Osteocyte (in vitro differentiated cells): ENCODE measurements around the gene ANKRD55. TPM values are rescaled to one million over a fixed set of nuclear protein-coding genes. Genes with fewer than 3 reads are reported as not detected.
A peak's percentile ranks its signal among the peaks of the same experiment; 100 is the strongest.
"Not testable (repeated sequence)": the region's sequence is repeated elsewhere in the genome, so short reads cannot be mapped to it uniquely, and the experiment has no call there.

ENCODE experiments used
- DNase-seq: peaks from one replicate; pipeline ENCODE4 v3.0.0; 2021; ENCODE audit warnings: mixed read lengths; ENCODE audit not compliant: unreplicated experiment; ENCODE audit errors: extremely low spot score
- H3K27ac Mint-ChIP-seq: one replicate; pipeline ENCODE4 v1.8.0; 2021; ENCODE audit warnings: mild to moderate bottlenecking, mixed read lengths; ENCODE audit not compliant: unreplicated experiment
- H3K27me3 Mint-ChIP-seq: one replicate; pipeline ENCODE4 v1.8.0; 2021; ENCODE audit warnings: mixed read lengths; ENCODE audit not compliant: unreplicated experiment
- H3K36me3 Mint-ChIP-seq: one replicate; pipeline ENCODE4 v1.8.0; 2021; ENCODE audit warnings: mixed read lengths; ENCODE audit not compliant: unreplicated experiment
- H3K4me1 Mint-ChIP-seq: one replicate; pipeline ENCODE4 v1.8.0; 2021; ENCODE audit warnings: mixed read lengths; ENCODE audit not compliant: unreplicated experiment
- H3K4me3 Mint-ChIP-seq: one replicate; pipeline ENCODE4 v1.8.0; 2021; ENCODE audit warnings: mild to moderate bottlenecking, moderate library complexity, mixed read lengths; ENCODE audit not compliant: unreplicated experiment
- H3K9me3 Mint-ChIP-seq: one replicate; pipeline ENCODE4 v1.8.0; 2021; ENCODE audit warnings: mixed read lengths; ENCODE audit not compliant: unreplicated experiment
- CTCF ChIP-seq: fragments of 200-600 bp; sonication (generic); IDR thresholded peaks from 2 replicates; pipeline ENCODE4 v1.5.0; 2021; ENCODE audit warnings: antibody characterized with exemption, mild to moderate bottlenecking, moderate library complexity
- total RNA-seq: library from RNA; stranded (reverse); gene quantifications from 2 replicates; pipeline ENCODE4 v1.2.1, GENCODE V29; 2021

ANKRD55 gene
- total RNA-seq, 1 donor from 2014 or later = not detected

GRCh38 chr5:56215019-56215830, 17.9 kb downstream of the ANKRD55 start:
- H3K4me1 Mint-ChIP-seq = peaks cover 13% of the 10 kb centered on the region
- no peaks in the 10 kb centered on the region for H3K27me3 Mint-ChIP-seq
- peaks cover 3% of the 10 kb centered on the region for H3K36me3 Mint-ChIP-seq
- TF ChIP-seq CTCF = no peak
- DNase-seq = no peak
- H3K27ac Mint-ChIP-seq = no peak overlapping the region
- H3K4me3 Mint-ChIP-seq = no peak overlapping the region
- H3K9me3 Mint-ChIP-seq = peaks cover 27% of the 10 kb centered on the region

GRCh38 chr5:56213886-56214535, 19.1 kb downstream of the ANKRD55 start:
- not testable (repeated sequence) for H3K27me3 Mint-ChIP-seq, H3K36me3 Mint-ChIP-seq, H3K27ac Mint-ChIP-seq, DNase-seq, H3K4me3 Mint-ChIP-seq
- Mint-ChIP-seq H3K4me1 (peaks cover 13% of the 10 kb centered on the region), H3K9me3 (peaks cover 27% of the 10 kb centered on the region)

GRCh38 chr5:56212130-56212879, 20.8 kb downstream of the ANKRD55 start:
- Mint-ChIP-seq H3K4me3 (no peak overlapping the region), H3K27ac (peak overlapping the region; percentile 2), H3K4me1 (peaks cover 13% of the 10 kb centered on the region), H3K9me3 (peaks cover 21% of the 10 kb centered on the region), H3K27me3 (no peaks in the 10 kb centered on the region), H3K36me3 (peaks cover 3% of the 10 kb centered on the region)
- DNase-seq = no peak
- TF ChIP-seq CTCF = no peak

- peaks cover 16% of the 10 kb centered on the region for H3K9me3 Mint-ChIP-seq
- no peak for DNase-seq
- H3K27me3 Mint-ChIP-seq = no peaks in the 10 kb centered on the region
- no peaks in the 10 kb centered on the region for H3K36me3 Mint-ChIP-seq
- no peak overlapping the region for H3K4me3 Mint-ChIP-seq
- peaks cover 13% of the 10 kb centered on the region for H3K4me1 Mint-ChIP-seq
- TF ChIP-seq CTCF = no peak
- H3K27ac Mint-ChIP-seq = peak overlapping the region; percentile 83
These were observed 21.7 kb downstream of the ANKRD55 start for GRCh38 chr5:56211298-56211865.

GRCh38 chr5:56208681-56209080, 24.4 kb downstream of the ANKRD55 start:
- Mint-ChIP-seq H3K9me3 (peaks cover 3% of the 10 kb centered on the region), H3K27me3 (no peaks in the 10 kb centered on the region), H3K4me3 (no peak overlapping the region), H3K27ac (no peak overlapping the region), H3K4me1 (peaks cover 25% of the 10 kb centered on the region), H3K36me3 (no peaks in the 10 kb centered on the region)
- TF ChIP-seq CTCF = no peak
- no peak for DNase-seq
